ENCODE data around the gene MGST2. TPM values are rescaled to one million over a fixed set of nuclear protein-coding genes. Genes with fewer than 3 reads are reported as not detected.

The MGST2 gene
- total RNA-seq = 15.9 and 18.8 TPM in 2 replicates

GRCh38 chr4:139665690-139666529, at the start of gene MGST2:
Gene MGST2, plus strand, starts transcription at chr4:139665819. Its CDS starts 201 bp downstream, at chr4:139666020.

Other genes with a start within 250 kb of the MGST2 start
- 14.9 and 22.6 TPM in 2 replicates for gene RAB33B, start 211.7 kb upstream of the MGST2 start, total RNA-seq
- 116 and 136 TPM in 2 replicates for gene SETD7, start 109.6 kb upstream of the MGST2 start, total RNA-seq

Data from articular chondrocyte of knee joint (primary cell).